GM12875 (cell line): Measurements from ENCODE around the gene FAM131C.

Experiments
- H3K4me3 ChIP-seq: one replicate; pipeline ENCODE4 v1.5.1; 2011; ENCODE audit warnings: low read depth, low read length, control low read depth
- TF ChIP-seq, protein P1 (sequence below): IDR thresholded peaks from 2 replicates; pipeline ENCODE4 v1.5.1; 2011; ENCODE audit warnings: low read depth, mild to moderate bottlenecking, control low read depth, inconsistent platforms, low read length, moderate library complexity, borderline replicate concordance; ENCODE audit not compliant: insufficient read depth

The FAM131C gene

GRCh38 chr1:16011936-16012589 lies 61.4 kb downstream of the FAM131C start:
- H3K4me3 ChIP-seq, result no peak overlapping the region
- TF ChIP-seq, protein P1, sequence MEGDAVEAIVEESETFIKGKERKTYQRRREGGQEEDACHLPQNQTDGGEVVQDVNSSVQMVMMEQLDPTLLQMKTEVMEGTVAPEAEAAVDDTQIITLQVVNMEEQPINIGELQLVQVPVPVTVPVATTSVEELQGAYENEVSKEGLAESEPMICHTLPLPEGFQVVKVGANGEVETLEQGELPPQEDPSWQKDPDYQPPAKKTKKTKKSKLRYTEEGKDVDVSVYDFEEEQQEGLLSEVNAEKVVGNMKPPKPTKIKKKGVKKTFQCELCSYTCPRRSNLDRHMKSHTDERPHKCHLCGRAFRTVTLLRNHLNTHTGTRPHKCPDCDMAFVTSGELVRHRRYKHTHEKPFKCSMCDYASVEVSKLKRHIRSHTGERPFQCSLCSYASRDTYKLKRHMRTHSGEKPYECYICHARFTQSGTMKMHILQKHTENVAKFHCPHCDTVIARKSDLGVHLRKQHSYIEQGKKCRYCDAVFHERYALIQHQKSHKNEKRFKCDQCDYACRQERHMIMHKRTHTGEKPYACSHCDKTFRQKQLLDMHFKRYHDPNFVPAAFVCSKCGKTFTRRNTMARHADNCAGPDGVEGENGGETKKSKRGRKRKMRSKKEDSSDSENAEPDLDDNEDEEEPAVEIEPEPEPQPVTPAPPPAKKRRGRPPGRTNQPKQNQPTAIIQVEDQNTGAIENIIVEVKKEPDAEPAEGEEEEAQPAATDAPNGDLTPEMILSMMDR, result no peak

- H3K4me3 ChIP-seq, result no peak overlapping the region
- TF ChIP-seq, protein P1, result no peak
Measured at GRCh38 chr1:16010837-16011236, 62.6 kb downstream of the FAM131C start.

GRCh38 chr1:16009678-16010077 lies 63.8 kb downstream of the FAM131C start:
- H3K4me3 ChIP-seq, result no peak overlapping the region
- TF ChIP-seq, protein P1, result no peak

GRCh38 chr1:16009030-16009460 lies 64.4 kb downstream of the FAM131C start:
- no peak overlapping the region for H3K4me3 ChIP-seq
- TF ChIP-seq, protein P1, result peak; percentile 96
